GM18517 (cell line): ENCODE data around the gene MRPL10.
A peak's percentile ranks its signal among the peaks of the same experiment; 100 is the strongest.

Source experiments
- ATAC-seq: cut with Tn5 transposase; IDR thresholded peaks from one replicate; pipeline ENCODE4 v1.9.1; 2021; ENCODE audit warnings: mild to moderate bottlenecking, moderate library complexity; ENCODE audit not compliant: unreplicated experiment

Gene MRPL10

DNA sequence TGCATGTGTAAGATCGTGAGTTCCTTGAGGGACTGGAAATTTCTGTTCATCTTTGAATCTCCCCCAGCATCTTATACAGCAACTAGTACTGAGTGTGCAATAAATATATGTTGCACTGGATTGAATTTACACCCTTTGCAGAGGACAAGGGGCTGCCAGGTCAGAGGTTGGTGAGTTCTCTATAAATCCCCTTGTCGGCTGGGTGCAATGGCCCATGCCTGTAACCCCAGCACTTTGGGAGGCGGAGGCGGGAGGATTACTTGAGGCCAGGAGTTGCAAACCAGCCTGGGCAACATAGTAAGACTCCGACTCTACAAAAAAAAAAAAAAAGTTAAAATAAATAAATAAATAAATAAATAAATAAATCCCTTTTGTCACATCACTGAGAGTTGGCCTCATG is 29.0 kb upstream of the MRPL10 start:
- no peak for ATAC-seq

DNA sequence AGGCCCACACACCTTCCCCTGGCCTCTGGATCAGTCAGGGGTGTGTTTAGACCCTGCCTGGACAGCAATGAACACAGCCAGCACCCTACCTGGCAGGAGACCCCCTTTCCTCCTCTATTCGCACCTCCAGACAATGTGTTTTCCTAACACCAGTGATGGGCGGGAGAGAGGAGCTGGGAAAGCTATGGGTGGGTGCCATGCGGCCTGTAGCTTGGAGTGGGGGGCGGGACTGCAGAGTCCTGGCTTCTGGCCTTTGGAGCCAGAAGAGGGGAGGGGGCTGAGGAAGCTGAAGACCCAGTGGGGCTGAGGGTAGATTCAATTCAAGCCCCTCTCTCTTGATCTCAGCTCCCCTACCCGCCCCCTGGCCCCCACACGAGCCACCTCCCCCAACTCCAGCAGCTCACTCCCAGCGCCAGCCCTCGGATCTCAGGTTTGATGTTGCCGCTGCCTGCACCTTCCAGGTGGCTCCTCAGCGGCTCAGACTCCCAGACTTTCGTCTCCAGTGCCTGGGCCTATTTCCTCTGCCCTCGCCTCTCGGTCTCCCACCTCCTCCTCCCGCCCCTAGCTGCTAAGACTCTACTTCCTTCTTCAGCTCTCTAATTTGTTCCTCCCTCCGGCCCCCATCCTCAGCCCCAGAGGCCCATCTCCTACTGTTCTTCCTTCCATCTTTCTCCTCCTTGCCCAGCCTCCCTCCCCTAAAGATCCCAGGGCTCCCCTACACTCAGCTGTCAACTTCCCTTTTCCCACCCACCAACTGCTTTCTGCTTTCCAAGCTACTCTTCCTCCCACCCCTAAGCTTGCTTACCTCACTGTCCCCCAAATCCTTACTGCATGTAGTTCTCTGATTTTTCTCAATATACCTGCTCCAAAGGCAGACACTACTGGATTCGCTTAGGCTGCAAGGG is 26.5 kb upstream of the MRPL10 start:
- ATAC-seq, result no peak

DNA sequence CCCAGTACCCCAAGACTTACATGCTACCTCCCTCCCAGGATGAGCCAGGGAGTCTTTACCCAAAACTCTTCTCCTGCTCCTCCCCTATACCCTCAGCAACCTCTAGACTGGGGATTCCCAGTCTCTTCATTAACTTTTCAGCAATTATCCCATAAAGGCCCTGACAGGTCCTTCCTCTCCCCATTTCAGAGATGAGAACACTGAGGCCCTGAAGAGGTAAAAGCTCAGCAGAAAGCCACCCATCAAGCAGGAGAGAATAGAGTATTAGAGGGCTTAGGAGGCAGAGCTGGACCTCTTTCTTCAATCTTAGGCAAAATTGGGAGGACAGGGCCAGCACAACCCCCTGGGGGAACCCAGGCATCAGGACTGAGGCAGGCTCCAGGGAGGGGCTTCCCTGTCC is 25.5 kb upstream of the MRPL10 start:
- no peak for ATAC-seq

DNA sequence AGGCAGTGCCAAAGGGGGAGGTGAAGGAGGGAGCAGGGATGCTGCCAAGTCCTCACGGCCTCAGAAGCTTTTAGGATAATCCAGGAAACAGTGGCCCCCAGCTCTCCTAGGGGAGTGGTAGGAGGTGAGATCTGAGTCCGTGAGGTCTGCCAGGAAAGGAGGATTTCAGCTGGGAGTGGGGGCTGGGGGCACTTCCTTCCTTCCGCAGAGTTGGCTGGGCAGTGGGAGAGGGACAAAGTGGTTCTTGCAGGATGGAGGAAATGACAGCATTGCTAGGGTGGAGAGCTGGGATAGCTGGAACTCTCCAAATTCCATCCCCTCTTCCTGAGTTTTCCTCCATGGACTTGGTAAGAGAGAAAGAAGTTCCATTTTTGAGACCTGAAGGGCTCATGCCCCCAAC is 24.4 kb upstream of the MRPL10 start:
- ATAC-seq, result no peak

DNA sequence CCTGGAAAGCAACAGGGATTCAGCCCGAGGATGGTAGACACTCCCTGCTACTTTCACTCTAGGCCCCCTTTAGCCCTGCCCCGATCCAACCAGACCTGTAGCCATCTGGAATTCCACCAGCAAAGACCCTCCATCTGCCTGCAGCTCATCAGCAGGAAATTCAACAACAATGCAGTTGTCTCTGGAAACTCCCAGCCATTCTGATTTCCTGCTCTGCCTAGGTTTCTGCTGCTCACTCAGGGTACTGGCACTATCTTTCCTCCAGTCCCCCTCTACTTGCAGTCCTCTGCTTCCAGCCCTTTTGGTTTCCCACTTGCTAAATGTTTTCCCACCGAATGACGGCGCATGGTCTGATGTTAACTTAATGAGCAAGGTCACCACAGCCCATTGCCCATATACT is 22.3 kb upstream of the MRPL10 start:
- ATAC-seq, result no peak

DNA sequence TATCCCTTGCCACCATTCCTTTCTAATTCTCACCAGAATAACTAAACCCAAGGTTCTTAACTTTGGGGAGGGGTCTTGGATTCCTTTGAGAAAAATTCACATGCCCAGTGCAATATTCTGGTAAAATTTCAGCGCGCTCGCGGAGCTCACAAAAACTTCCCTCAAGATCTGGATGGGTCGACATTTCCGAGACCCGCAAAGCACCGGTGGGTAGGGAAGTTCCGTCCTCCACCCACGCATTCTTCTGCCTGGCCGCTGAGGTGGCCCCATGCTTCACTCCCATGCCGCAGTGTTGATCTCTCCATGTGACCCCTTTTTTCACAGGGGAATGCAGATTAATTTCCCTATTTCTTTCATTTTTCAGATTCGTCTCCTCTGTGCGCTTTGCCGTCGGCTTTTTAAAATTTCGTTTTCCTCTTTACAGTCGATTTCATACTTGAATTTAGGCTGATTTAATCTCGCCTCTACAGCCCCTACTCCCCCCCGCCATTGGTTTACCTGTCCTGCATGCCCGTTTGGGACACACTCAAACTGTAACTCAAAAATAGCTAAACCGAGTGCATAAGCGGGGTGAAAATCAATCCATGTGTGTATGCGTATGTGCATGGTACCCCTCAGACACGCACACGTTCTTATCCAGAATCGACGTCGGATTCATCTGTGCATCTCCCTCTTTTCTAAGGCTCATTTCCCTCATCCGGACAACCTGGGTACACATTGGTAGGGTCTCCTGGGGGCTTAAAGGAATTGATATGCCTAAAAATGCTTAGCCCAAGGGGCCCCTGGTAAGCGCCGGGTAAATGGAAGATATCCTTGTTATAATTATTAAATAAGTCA is 21.0 kb upstream of the MRPL10 start:
- ATAC-seq, result no peak

DNA sequence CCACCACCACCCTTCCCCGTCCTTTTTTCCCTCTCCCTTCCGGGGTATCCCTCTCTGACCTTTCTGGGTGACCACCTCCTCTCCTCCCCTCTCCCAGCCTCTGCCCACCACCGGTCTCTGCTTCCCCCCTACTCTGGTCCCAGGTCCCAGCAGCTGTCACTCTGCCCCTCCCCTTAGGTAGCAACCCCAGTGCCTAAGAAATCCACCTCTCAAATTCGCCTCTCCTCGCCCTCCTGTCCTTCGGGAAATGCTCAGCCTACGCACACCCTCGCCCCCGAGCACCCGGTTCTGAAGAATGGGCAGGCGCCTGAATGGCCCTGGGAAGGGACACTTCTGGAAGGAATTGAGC is 20.4 kb upstream of the MRPL10 start:
- no peak for ATAC-seq

DNA sequence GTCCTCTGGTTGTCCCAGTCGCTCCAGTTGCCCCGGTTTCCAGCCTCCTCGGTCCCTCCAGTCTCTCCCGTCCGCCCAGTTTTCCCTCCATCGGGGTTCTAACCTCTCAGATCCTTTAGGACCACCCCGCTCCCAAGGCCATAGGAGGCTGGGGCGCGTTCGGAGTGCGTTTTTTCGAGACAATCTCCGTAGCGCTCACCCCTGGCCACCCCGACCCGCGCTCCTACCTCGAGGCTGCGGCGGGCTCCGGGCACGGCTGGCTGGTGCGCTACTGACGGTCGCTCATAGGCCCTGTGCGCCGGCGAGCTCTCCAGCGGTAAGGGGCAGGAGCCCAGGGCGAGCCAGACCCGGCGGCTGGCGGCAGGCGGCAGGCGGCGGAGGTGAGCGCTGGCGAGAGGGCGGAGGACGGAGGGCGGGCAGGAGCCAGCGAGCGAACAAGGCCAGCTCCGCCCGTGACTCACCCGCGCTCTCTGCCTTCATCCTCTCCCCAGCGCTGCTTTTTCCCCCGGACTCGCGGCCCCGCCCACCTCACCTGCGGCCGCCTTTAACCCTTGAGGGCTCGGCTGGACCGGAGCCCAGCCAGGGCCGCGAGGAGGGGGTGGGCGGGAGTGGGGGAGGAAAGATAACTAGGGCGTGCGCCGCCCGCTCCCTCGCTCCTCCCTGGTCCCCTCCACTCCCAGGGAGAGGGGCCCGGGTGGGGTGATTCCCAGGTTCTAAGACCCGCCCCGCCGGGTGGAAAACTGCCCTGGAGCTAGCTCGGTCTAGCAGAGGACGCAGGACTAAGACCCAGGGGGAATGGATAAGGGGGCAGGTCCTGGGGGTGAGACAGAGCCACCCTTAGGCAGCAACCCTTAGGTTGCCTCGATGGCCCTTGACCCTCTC is 19.6 kb upstream of the MRPL10 start, which contains the start of gene SP6:
SP6 (minus strand) TSS at position 472 of the 882 bp plus-strand sequence. CDS start 2,734 bp downstream, outside the sequence.
- no peak for ATAC-seq

DNA sequence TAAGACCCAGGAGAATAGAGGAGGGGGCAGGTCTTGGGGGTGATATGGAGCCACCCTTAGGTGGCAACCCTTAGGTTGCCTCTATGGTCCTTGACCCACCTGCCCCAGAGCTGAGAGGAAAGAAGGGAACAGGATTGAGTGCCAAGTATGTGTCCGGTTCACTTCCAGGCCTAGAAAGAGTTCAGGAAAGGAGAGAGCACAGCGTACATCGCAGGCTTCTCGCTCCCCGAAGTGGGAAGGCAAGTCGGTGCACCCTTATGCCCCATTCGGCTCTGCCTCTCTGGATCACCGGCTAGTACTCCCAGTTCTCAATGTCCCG is 19.0 kb upstream of the MRPL10 start:
- ATAC-seq, result no peak

DNA sequence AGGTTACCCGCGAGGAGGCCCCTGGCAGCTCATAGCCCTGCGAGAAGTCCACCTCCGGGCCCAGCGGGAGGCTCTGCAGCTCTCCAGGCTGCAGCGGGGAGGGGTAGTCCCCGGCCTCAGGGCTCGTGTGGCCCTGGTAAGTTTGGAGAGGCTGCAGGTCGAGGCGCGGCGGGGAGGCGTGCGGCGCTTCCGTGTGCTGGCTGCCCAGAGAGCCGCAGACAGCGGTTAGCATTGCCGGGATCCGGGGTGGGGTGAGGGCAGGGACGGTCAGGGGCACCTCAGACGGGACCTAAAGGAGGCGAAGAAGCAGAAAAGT is 16.8 kb upstream of the MRPL10 start:
- ATAC-seq, result no peak

DNA sequence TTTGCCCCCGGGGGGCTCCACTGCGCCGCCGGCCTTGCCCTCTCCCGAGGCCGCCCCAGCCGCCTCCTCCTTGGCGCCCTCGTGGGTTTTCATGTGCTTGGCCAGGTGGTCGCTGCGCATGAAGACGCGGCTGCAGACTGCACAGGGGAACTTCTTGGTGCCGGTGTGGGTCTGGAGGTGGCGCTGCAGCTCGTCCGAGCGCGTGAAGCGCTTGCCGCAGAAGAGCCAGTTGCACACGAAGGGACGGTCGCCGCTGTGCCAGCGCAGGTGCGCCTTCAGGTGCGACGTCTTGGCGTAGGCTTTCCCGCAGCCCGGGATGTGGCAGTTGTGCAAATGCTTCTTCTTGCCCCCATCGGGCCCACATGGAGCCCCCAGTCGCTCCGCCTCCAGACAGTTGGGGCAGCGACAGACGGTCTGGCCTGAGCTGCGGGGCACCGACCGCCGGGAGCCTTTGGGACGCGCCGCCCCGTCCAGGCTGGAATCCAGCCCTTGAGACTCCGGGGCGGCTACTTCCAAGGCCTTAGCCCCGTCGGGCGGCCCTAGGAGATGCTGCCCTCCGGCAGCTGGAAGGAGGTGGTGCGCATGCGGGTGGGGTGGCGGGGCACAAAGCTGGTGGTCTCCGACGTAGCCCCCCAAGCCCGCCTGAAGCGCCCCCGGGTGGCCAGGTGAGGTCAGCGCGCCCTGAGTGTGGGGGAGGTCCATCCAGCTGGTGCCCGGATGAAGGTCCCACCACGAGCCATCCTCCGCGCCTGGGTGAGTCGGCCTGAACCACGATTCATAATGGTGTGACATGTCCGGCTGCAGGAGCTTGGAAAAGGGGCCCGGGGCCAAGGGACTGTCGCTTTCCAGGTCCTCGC is 16.2 kb upstream of the MRPL10 start:
- ATAC-seq, result no peak

DNA sequence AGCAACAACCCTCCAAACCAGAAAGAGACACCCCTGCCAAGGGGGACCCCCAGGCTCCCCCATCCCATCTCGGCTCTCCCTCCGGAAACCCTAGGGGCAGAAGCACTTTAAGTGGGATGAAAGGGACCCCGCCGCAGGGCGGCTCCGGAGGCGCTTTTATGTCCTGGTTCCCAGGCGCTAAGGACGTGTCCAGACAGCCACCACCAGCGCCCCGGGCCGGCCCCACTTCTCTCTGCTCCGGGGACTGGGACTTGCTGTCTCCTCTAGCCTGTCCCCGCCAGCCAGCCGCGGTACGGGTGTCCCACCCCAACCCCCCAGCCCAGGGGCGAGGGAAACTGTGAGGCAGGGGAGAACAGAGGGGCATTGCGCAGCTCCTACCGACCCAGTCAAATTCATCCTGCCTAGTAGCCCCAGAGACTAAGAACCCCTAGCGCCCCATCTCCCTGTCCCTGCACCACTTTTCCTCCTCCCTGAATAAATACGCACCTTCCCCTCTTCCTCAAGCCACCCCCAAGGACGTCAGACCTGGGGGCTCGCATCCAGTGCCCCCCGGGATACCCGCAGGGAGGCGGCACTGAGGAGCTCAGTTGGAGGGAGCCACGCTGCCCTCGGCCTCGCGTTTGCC is 15.5 kb upstream of the MRPL10 start:
- ATAC-seq, result no peak

DNA sequence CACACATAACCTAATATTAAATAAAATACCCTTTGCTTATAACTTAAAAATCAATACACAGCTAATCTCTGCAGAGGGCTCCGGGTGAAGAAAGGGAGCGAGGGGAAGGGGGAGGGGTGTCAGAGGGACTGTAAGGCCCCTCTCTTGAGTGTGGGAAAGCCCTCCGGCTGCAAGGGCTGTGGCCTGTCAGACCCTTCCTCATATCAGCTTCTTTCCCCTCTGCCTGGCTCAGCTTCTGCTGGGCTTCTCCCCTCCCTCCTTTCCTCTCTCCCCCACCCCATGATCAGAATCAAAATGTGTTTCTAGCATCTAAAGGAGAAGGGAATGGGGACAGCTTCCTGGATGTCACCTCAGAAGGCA is 14.4 kb upstream of the MRPL10 start:
- ATAC-seq, result no peak

DNA sequence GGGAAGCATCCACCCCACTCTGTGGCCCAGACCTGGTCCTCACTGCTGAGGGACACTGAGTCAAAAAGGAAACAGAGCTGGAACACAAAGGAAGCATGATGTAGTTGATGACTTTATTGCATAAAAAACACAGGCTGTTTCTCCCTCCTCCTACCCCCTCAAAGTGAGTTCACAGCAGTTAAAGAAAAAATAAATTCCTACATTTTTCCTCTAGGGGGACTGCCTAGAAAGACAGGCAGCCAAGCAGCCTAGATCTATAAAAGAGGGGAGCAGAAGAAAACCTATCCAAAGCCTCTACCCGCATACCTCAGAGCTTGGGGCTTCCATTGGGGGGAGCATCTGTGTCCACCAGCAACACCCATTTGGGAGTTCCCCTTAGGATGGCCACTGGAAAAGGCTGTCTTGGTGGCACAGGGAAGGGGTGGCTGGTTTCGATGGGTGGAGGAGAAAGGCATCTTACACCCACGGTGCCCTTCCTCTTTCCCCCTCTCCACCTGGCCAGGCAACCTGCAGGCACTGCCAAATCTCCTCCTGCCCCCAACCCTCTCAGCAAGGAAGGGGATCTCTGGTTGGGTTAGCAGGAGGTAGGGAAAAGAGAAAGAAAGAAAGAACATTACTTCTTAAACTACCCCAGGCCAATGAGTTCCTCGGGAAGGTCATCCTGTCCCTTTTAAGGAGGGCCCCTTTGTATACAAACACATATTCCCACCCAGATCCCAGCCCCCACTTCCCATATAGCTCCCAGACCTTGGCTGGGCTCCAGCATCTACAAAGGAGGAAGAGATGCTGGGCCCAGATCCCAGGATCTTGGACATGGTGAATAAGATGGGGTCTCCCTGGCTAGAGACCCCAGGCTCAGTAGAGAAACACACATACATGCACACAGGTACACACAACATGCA is 13.7 kb upstream of the MRPL10 start:
- no peak for ATAC-seq

DNA sequence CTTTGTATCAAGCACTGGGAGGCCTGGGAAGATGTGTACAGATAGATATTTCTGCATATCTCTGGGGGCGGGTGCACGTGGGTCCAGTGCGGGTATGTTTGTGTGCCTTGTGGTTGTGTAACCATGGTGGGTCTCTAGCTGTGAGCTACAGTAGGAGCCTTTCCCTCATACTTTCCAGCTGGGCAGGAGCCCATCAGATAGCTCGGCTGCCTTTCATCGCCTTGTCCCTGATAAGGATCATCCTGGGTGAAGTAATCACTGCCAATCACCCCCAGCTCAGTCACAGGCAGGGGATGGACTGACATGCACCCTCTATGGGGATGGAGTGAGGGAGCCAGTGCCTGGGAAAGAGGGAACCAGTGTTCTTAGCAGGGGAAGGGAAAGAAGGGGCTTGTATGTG is 12.9 kb upstream of the MRPL10 start:
- no peak for ATAC-seq

DNA sequence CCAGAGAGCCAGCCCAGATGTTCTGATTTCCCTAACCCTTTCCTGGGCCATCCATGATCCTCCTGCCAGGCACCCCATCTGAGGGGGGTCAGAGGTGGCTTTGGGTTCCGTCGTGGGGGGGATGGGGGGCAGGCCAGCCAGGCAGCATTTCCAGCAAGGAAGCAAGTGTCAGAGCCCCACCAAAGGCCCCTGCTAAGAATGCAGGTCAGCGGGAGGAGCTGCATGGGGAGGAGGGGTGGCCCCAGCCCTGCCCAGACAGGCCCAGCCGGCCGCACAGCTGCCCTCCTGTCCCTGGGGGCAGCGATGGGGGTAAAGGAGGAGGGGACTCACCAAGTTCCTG is 12.0 kb upstream of the MRPL10 start:
- ATAC-seq, result no peak

DNA sequence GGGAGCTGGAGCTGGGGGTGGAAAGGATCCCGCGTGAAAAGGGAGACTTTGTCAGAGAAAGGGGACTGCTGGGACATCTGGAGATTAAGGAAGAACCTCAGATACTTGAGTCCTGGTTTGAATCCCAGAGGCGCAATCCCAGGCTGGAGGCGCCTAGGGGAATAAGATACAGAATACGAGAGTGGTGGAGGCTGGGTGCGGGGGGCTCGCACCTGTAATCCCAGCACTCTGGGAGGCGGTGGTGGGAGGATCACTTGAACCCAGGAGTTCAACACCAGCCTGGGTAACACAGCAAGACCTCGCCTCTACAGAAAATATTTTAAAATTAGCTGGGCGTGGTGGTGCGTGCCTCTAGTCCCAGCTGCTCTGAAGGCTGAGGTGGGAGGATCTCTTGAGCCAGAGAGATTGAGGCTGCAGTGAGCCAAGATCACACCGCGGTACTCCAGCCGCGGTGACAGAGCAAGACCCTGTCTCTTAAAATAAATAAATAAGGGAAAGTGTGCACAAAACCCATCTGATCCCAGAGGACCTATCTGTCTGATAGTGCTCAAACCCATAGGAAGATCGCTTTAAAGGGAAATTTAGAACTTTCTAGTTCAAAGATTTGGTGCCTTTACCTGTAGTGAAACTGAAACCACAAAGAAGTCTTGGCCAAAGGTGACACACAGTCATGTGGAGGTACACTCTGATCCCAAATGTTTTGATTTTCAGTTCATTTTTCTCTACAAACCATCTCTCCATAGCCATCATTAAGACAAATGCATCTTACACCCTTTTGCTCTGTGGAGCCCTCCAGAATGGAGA is 10.3 kb upstream of the MRPL10 start:
- no peak for ATAC-seq

DNA sequence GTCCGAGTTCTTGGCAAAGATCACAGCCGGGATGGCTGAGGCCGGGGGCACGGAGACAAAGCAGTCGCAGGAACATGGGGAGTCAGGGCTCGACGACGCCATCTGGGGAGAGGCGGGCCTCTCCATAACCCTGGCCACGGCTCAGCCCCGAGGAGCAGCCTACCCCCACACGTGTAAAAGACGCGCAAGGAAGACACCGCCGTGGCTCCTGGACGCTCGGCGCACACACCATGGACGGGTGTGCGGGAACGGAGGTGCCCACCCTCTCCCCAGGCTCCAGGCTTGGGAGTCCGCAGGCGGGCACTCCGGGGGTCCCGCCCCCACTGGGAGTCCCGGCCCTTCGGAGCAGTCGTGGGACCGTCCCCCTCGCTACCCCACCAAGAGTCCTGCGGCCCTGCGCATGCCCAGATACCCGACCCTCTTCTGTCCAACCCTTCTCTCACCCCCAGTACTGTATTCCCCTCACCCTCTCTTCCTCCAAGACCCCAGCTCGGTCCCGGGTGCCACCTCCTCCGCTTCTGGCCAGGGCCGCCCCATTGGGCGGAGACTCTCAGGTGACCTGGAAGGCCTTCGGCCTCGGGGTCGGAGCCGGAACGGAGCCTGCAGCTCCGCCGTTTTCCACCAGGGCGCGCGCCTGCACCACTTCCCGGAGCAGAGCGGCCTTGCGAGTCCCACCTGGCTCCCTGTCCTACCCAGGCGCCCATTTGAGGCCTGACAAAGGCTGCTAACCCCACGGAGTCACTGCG is 9.6 kb upstream of the MRPL10 start, which contains the start of gene SCRN2:
SCRN2 (minus strand) TSS at position 532 of the 746 bp plus-strand sequence; CDS start at position 102, 430 bp downstream.
- ATAC-seq, result peak; percentile 73
